CD4-positive, CD25-positive, alpha-beta regulatory T cell (primary cell): ENCODE results near the gene KCNQ1OT1. TPM values are rescaled to one million over a fixed set of nuclear protein-coding genes. Genes with fewer than 3 reads are reported as not detected.

Experiments
- ATAC-seq, 2 donors: fragments of 150-1000 bp; cut with Tn5 transposase; one replicate each; pipeline ENCODE4 v1.10.0; 2021; ENCODE audit warnings: low read depth in 2 of 2, moderate number of reproducible peaks in 2 of 2, moderate library complexity in 1 of 2
- DNase-seq, 3 donors: peaks; one replicate each; pipeline versions ENCODE4 v3.0.0 to v3.0.0-alpha.2; 2012 to 2022; ENCODE audit warnings: mixed read lengths in 1 of 3
- H3K27ac ChIP-seq: one replicate; pipeline ENCODE4 v1.7.0; 2013; ENCODE audit warnings: mild to moderate bottlenecking, low read length; ENCODE audit not compliant: insufficient read depth, poor library complexity, severe bottlenecking
- H3K27me3 ChIP-seq: one replicate; pipeline ENCODE4 v1.7.0; 2013; ENCODE audit warnings: low read length; ENCODE audit not compliant: control insufficient read depth, insufficient read depth
- H3K36me3 ChIP-seq: one replicate; pipeline ENCODE4 v1.7.0; 2013; ENCODE audit warnings: mild to moderate bottlenecking, low read length, moderate library complexity; ENCODE audit not compliant: control insufficient read depth, insufficient read depth
- H3K4me1 ChIP-seq: 2 replicates; pipeline ENCODE4 v1.7.0; 2013; ENCODE audit warnings: mild to moderate bottlenecking, low read length; ENCODE audit not compliant: insufficient read depth, control insufficient read depth, poor library complexity, severe bottlenecking
- H3K4me3 ChIP-seq: one replicate; pipeline ENCODE4 v1.7.0; 2013; ENCODE audit warnings: low read depth, mild to moderate bottlenecking, low read length, moderate library complexity
- H3K9me3 ChIP-seq, 2 experiments: 1 replicate in 1 of 2; 2 replicates in 1 of 2; pipeline ENCODE4 v1.7.0; 2013; ENCODE audit warnings: low read length in 2 of 2, mild to moderate bottlenecking in 1 of 2, moderate library complexity in 1 of 2; ENCODE audit not compliant: control insufficient read depth in 2 of 2
- H3K27ac Mint-ChIP-seq, 3 donors: one replicate each; pipeline ENCODE4 v1.8.0; 2020 to 2022; ENCODE audit warnings: mild to moderate bottlenecking in 3 of 3, mixed read lengths in 3 of 3, moderate library complexity in 2 of 3
- H3K27me3 Mint-ChIP-seq: one replicate; pipeline ENCODE4 v1.8.0; 2022; ENCODE audit warnings: mild to moderate bottlenecking, mixed read lengths
- H3K36me3 Mint-ChIP-seq: one replicate; pipeline ENCODE4 v1.8.0; 2020; ENCODE audit warnings: mixed read lengths
- H3K4me1 Mint-ChIP-seq, 4 donors: one replicate each; pipeline ENCODE4 v1.8.0; 2020 to 2022; ENCODE audit warnings: mixed read lengths in 4 of 4, mild to moderate bottlenecking in 1 of 4
- H3K4me3 Mint-ChIP-seq, 4 donors: one replicate each; pipeline ENCODE4 v1.8.0; 2020 to 2022; ENCODE audit warnings: mild to moderate bottlenecking in 4 of 4, mixed read lengths in 4 of 4, moderate library complexity in 3 of 4
- H3K9me3 Mint-ChIP-seq, 7 donors: one replicate each; pipeline ENCODE4 v1.8.0; 2020 to 2022; ENCODE audit warnings: mixed read lengths in 7 of 7, mild to moderate bottlenecking in 3 of 7, moderate library complexity in 2 of 7
- polyA plus RNA-seq, 4 donors: library from polyadenylated mRNA; unstranded; fragments of 300-500 nt; fragmentation: Illumina TruSeq; gene quantifications; one replicate each; pipeline ENCODE4 v1.2.3, GENCODE V29; 2021
- total RNA-seq: library from RNA; stranded (reverse); gene quantifications from one replicate; pipeline ENCODE4 v1.2.3, GENCODE V29; 2022

Gene KCNQ1OT1
- total and polyA plus RNA-seq, 5 donors from 2014 or later, result 0.01 to 0.72 (median 0.07) TPM

DNA sequence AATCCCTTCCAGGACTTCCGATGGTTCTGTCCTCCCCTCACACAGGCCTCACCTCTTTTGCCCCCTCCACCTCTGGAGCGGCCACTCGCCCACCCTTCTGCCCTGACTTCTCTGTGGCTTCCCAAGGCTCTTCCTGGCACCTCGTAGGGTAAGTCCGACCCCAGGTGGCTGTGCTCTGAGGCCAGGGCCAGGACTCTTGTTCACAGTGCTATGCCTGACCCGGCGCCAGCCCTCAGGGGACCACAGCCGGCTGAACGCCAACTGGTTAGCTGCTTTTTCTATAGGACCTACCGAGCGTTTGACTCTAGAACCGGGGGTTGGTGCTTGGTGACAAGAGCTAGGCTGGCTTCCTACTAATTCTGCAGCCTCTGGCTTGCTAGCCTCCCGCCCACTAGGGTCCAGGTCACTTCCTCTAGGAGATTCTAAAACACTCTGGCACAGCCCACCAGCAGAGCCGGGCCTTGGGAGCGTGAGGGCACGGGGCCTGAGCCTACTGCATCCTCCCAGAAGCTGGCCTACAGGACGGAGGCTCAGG, 28.4 kb upstream of the KCNQ1OT1 start:
- H3K36me3 Mint-ChIP-seq, result no peaks in the 10 kb centered on the region
- no peak overlapping the region for H3K4me3 Mint-ChIP-seq
- DNase-seq (no peak), ATAC-seq (no peak)
- Histone ChIP-seq H3K4me1 (no peaks in the 10 kb centered on the region), H3K27ac (no peak overlapping the region), H3K27me3 (no peaks in the 10 kb centered on the region), H3K36me3 (no peaks in the 10 kb centered on the region), H3K9me3 (no peaks in the 10 kb centered on the region), H3K4me3 (no peak overlapping the region)
- no peaks in the 10 kb centered on the region for H3K27me3 Mint-ChIP-seq
- H3K4me1 Mint-ChIP-seq, result peaks cover 0 to 2% (median 0%) of the 10 kb centered on the region in 4 donors
- H3K27ac Mint-ChIP-seq, result no peak overlapping the region
- no peaks in the 10 kb centered on the region for H3K9me3 Mint-ChIP-seq

DNA sequence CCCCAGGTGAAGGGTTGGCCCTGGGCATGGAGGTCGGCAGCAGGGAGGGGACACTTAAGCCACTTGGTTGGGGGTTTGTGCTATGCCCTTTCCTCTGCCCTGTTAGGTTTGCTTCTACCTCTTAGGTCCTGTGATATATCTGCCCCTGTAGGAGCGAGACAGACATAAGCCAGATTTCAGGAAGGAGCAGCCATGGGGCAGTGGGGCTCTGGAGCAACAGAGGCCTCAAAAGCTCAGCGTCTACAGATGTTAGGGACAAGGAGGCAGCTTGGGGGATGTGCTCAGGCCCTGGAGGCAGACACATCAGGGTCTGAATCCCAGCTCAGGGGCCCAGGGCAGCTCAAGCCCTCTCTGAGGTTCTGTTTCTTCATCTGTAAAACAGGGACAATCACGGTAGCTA, 27.2 kb upstream of the KCNQ1OT1 start:
- Mint-ChIP-seq H3K36me3 (no peaks in the 10 kb centered on the region), H3K9me3 (no peaks in the 10 kb centered on the region), H3K27me3 (no peaks in the 10 kb centered on the region), H3K4me3 (no peak overlapping the region), H3K4me1 (peaks cover 0 to 2% (median 0%) of the 10 kb centered on the region in 4 donors), H3K27ac (no peak overlapping the region)
- ATAC-seq, result no peak
- no peak overlapping the region for H3K27ac ChIP-seq
- H3K4me1 ChIP-seq, result no peaks in the 10 kb centered on the region
- no peaks in the 10 kb centered on the region for H3K36me3 ChIP-seq
- DNase-seq, result no peak
- no peaks in the 10 kb centered on the region for H3K9me3 ChIP-seq
- no peak overlapping the region for H3K4me3 ChIP-seq
- H3K27me3 ChIP-seq, result no peaks in the 10 kb centered on the region

DNA sequence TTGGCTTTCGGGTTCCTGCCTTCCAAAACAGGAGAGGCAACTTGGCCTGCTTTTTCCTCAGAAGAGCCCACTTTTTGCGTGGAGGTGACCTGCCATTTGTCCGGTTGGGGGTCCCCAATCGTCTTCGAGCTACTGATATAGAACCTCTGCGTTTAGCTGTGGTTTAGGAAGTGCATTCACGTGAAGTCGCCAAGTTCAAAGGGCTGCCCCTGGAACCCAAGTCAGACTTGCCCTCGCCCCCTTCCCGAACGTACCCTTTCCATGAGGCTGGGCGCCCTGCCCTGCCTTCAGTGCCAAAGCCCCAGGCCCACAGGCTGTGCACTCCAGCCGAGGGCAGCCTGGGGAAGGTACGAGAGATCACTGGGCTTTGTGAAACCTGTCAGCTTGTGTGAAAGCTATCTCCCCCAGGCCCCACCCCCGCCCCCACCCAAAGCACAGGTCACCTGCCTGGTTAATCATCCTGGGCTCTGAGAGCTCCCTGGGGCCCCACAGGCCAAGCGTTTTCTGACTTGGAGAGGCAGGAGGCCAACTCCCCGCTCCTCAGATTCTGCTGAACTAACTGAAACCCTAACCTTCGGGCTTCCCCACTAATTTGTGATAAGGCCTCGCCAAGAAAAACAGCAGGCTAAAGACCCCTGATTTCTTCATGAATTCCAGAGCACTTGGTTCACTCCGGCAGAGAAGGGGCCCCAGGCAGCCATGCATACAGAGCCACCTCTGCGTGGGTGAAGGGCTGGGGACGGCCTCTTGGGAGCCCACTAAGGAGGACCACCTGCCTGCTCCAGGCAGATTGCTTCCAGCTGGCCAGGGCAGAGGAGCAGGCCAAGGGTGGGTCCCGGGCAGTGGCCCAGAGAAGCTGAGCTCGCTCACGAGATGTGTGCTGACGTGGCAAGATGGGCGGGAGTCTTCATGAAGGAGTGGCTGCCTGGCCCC, 25.8 kb upstream of the KCNQ1OT1 start:
- H3K27me3 ChIP-seq, result no peaks in the 10 kb centered on the region
- no peak overlapping the region for H3K27ac ChIP-seq
- no peak overlapping the region for H3K4me3 Mint-ChIP-seq
- no peaks in the 10 kb centered on the region for H3K36me3 ChIP-seq
- no peaks in the 10 kb centered on the region for H3K27me3 Mint-ChIP-seq
- no peaks in the 10 kb centered on the region for H3K4me1 ChIP-seq
- H3K9me3 ChIP-seq, result no peaks in the 10 kb centered on the region
- H3K4me3 ChIP-seq, result no peak overlapping the region
- DNase-seq, result no peak
- H3K4me1 Mint-ChIP-seq, result peaks cover 0 to 2% (median 0%) of the 10 kb centered on the region in 4 donors
- no peaks in the 10 kb centered on the region for H3K36me3 Mint-ChIP-seq
- H3K27ac Mint-ChIP-seq, result no peak overlapping the region
- ATAC-seq, result no peak
- H3K9me3 Mint-ChIP-seq, result no peaks in the 10 kb centered on the region

DNA sequence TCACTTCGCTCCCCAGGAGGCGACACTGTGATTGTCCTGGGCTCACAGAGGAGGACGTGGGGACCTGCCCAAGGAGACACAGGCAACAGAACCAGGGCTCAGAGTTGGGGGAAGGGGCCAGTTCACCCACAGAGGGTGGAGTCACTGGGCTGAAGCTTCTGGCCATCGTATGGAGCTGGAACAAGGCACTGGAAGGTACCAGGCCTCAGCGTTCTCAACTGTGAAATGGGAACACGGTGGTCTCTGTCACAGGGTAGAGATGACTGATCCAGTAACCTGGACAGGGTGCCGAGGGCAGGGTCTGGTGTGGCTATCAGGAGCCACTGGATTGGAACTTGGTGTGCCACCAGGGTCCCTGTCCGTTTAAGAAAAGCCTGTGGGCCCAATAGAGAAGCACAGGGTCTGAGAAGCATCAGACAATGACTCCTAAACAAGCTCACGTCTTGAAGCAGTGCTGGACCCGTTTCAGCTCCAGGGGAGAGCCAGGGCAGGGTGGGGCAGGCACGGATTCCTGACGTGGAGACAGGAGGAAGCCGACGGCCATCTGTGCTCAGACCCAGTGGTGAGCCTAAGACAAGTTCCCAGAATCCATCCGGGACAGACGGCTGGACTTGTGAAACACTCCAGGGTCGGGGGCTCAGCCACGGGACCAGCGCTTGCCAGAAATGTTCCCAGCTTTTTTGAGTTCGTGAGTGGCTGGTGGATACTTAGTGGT, 25.0 kb upstream of the KCNQ1OT1 start:
- no peak overlapping the region for H3K27ac Mint-ChIP-seq
- no peaks in the 10 kb centered on the region for H3K36me3 ChIP-seq
- no peaks in the 10 kb centered on the region for H3K27me3 Mint-ChIP-seq
- H3K27ac ChIP-seq, result no peak overlapping the region
- DNase-seq (no peak), ATAC-seq (no peak)
- H3K9me3 Mint-ChIP-seq, result no peaks in the 10 kb centered on the region
- no peaks in the 10 kb centered on the region for H3K9me3 ChIP-seq
- peaks cover 0 to 2% (median 0%) of the 10 kb centered on the region in 4 donors for H3K4me1 Mint-ChIP-seq
- H3K4me3 ChIP-seq, result no peak overlapping the region
- no peaks in the 10 kb centered on the region for H3K4me1 ChIP-seq
- no peaks in the 10 kb centered on the region for H3K27me3 ChIP-seq
- H3K36me3 Mint-ChIP-seq, result no peaks in the 10 kb centered on the region
- no peak overlapping the region for H3K4me3 Mint-ChIP-seq

DNA sequence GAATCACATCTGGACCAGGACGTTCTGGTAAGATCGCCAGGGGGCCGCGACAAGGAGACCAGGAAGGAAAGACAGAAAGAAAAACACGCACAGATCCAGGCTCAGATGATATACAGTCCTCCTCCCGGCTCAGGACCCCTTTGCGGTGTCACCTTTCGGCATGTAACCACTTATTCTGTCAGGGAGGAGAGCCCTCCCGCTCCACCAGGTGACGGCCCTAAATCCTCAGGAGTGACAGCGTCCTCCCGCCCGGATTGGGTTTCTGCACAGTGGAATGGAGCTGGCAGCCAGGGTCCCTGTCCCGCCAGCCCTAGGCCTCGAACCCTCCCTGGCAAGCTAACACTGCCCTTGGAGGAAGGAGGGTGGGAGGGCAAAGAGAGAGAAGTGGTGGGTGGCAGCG, 24.3 kb upstream of the KCNQ1OT1 start:
- no peaks in the 10 kb centered on the region for H3K36me3 ChIP-seq
- no peak for DNase-seq
- no peaks in the 10 kb centered on the region for H3K9me3 ChIP-seq
- no peaks in the 10 kb centered on the region for H3K4me1 ChIP-seq
- no peaks in the 10 kb centered on the region for H3K27me3 ChIP-seq
- no peak overlapping the region for H3K4me3 Mint-ChIP-seq
- no peak overlapping the region for H3K27ac ChIP-seq
- no peaks in the 10 kb centered on the region for H3K27me3 Mint-ChIP-seq
- peaks cover 0 to 2% (median 0%) of the 10 kb centered on the region in 7 donors for H3K9me3 Mint-ChIP-seq
- no peak overlapping the region for H3K4me3 ChIP-seq
- H3K4me1 Mint-ChIP-seq, result peaks cover 0 to 2% (median 0%) of the 10 kb centered on the region in 4 donors
- H3K36me3 Mint-ChIP-seq, result no peaks in the 10 kb centered on the region
- no peak for ATAC-seq
- no peak overlapping the region for H3K27ac Mint-ChIP-seq

DNA sequence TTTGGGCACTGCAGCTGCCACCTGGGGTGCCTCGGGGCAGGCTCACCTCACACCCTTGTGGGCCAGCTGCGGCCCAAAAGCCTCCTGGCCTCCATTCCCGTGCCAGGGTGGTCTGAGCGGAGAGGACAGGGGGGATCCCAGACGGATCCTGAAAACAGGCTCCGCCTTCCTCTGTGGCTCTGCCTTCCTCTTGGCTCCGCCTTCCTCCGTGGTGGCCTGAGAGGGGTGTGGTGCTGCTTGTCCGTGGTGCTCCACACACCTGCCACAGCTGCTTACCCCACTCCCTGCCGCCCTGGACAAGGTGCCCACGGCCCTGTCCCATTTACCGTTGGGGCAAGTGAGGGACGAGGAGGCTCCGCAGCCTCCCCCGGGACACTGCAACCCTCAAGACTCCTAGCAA, 23.2 kb upstream of the KCNQ1OT1 start:
- Histone ChIP-seq H3K4me3 (no peak overlapping the region), H3K27me3 (no peaks in the 10 kb centered on the region), H3K9me3 (no peaks in the 10 kb centered on the region), H3K27ac (no peak overlapping the region), H3K4me1 (no peaks in the 10 kb centered on the region), H3K36me3 (no peaks in the 10 kb centered on the region)
- no peak for ATAC-seq
- H3K27ac Mint-ChIP-seq, result no peak overlapping the region
- H3K4me1 Mint-ChIP-seq, result no peaks in the 10 kb centered on the region
- H3K9me3 Mint-ChIP-seq, result peaks cover 0 to 2% (median 0%) of the 10 kb centered on the region in 7 donors
- no peaks in the 10 kb centered on the region for H3K36me3 Mint-ChIP-seq
- H3K27me3 Mint-ChIP-seq, result no peaks in the 10 kb centered on the region
- no peak for DNase-seq
- no peak overlapping the region for H3K4me3 Mint-ChIP-seq

DNA sequence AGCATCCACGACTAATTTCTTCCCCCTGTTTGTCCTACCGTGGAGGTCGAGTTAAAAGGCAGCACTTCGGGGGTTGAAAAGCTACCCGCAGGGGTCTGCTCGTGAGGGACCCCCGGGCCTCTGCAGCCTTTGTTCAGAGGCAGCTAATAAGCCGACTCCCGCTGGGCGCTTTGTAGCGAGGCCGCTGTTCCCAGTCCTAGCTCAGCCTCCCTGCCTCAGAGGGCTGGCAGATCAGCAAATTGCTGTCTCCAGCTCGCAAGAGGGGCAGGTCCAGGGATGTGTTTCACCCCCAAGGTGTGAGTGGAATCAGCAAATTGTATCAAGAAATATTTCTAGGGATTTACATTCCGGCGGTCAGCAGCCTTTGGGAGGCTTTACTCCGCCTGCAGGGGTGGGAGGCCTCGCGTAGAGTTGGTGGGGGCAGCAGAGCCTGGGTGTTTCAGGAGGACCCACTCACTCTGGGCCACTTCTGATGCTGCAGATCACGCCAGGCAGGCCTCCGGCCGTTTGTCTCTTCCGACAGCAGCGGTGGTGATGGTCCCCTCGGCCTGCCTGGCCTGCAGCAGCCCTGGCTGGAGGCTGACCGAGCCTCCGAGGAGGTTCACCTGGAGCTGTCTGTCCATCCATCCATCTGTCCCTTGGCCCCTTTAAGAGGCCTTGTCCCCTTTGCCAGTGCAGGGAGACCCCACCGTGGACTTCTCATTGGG, 21.6 kb upstream of the KCNQ1OT1 start:
- Mint-ChIP-seq H3K36me3 (no peaks in the 10 kb centered on the region), H3K4me1 (no peaks in the 10 kb centered on the region), H3K27me3 (no peaks in the 10 kb centered on the region), H3K4me3 (no peak overlapping the region), H3K9me3 (peaks cover 0 to 2% (median 0%) of the 10 kb centered on the region in 7 donors), H3K27ac (no peak overlapping the region)
- H3K4me1 ChIP-seq, result no peaks in the 10 kb centered on the region
- H3K4me3 ChIP-seq, result no peak overlapping the region
- DNase-seq, result no peak
- no peak overlapping the region for H3K27ac ChIP-seq
- no peak for ATAC-seq
- H3K36me3 ChIP-seq, result no peaks in the 10 kb centered on the region
- no peaks in the 10 kb centered on the region for H3K9me3 ChIP-seq
- H3K27me3 ChIP-seq, result no peaks in the 10 kb centered on the region
